Gastrocnemius medialis (tissue), 4 donors: ENCODE data around the gene KRTAP5-3.

ENCODE experiments used
- CTCF ChIP-seq, 5 experiments: fragments of 450-650 bp in 3 of 5; fragments of 200-600 bp in 2 of 5; sonication (generic) in 2 of 5; IDR thresholded peaks in 4 of 5; conservative IDR thresholded peaks in 1 of 5; 1 replicate in 4 of 5; 2 replicates in 1 of 5; pipeline ENCODE4 v1.5.1; 2016 to 2019; ENCODE audit warnings: antibody characterized with exemption in 5 of 5, mild to moderate bottlenecking in 3 of 5, moderate library complexity in 3 of 5
- POLR2A ChIP-seq, 2 donors: fragments of 450-650 bp; IDR thresholded peaks; one replicate each; pipeline ENCODE4 v1.6.1; 2017; ENCODE audit warnings: antibody characterized with exemption in 2 of 2, mild to moderate bottlenecking in 2 of 2, moderate library complexity in 2 of 2

DNA sequence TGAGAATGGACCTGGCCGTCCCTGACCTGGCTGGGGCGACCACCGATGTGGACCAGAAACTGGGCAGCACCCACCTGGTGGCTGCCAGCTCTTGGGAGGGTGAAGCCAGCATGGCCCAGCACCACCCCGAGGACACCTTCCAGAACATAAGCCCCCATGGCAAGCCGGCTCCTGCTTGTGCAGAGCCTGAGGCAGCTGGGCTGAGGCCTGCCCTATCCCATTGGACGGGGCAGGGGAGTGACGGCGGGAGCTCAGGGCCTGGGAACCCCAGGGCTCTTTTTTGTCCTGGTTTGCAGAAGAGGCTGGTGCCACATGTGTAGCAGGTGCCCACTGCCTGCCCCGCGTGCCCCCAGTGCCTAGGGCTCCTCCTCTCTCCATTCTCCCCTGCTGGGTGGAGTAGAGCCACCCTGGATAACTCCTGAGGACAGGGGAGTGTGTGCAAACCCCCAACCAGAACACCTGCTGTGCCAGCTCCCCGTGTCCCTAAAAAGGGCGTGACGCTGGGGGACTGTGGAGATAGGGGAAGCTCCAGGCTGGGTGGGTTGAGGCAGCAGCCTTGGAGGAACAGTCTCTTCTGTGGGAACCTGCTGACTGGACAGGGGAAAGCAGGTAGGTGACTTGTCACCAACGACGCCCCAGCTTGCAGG, 48.1 kb downstream of the KRTAP5-3 start:
- TF ChIP-seq POLR2A (IDR thresholded peaks at IDR 0.05) (no peak), CTCF (IDR thresholded peaks at IDR 0.05 in 4 of 5, conservative IDR thresholded peaks at IDR 0.05 in 1 of 5) (no peak)
